ENCODE results near the gene SLC16A11. TPM values are rescaled to one million over a fixed set of nuclear protein-coding genes. Genes with fewer than 3 reads are reported as not detected.

The SLC16A11 gene
- not detected in 5 replicates for total RNA-seq (2022; extraction: Qiagen RNA extraction)

GRCh38 chr17:7043497-7044198 is at the start of gene SLC16A11:
TSS of gene SLC16A11 (minus strand) at chr17:7044092. CDS start at chr17:7043513, 579 bp downstream.

GRCh38 chr17:7079581-7080455 is 35.9 kb upstream of the SLC16A11 start, which contains the start of gene CLEC10A:
TSS of gene CLEC10A (minus strand) at chr17:7080251. CDS start at chr17:7078812, 1,439 bp downstream.

GRCh38 chr17:7035591-7036368 is 8.1 kb downstream of the SLC16A11 start, which contains the start of gene SLC16A13:
TSS of gene SLC16A13 (plus strand) at chr17:7036015. CDS start at chr17:7036383, 368 bp downstream.

GRCh38 chr17:7022781-7023571 is 20.9 kb downstream of the SLC16A11 start, which contains the start of gene BCL6B:
TSS of gene BCL6B (plus strand) at chr17:7023050. CDS start at chr17:7023672, 622 bp downstream.

GRCh38 chr17:6995500-6996255 is 48.2 kb downstream of the SLC16A11 start, which contains the start of gene ALOX12:
TSS of gene ALOX12 (plus strand) at chr17:6996049. CDS start at chr17:6996118, 69 bp downstream.

Other genes with a start within 250 kb of the SLC16A11 start
- gene TEKT1, start 212.4 kb downstream of the SLC16A11 start, total RNA-seq (2022; extraction: Qiagen RNA extraction): 0.07 to 0.24 TPM (median 0.18 TPM) in 3 of 5 replicates, not detected in the others
- gene ALOX12, start 48.0 kb downstream of the SLC16A11 start, total RNA-seq (2022; extraction: Qiagen RNA extraction): not detected in 5 replicates
- 448 to 548 TPM (median 468 TPM) in 5 replicates for gene RNASEK, start 31.5 kb downstream of the SLC16A11 start, total RNA-seq (2022; extraction: Qiagen RNA extraction)
- not detected in 5 replicates for gene BCL6B, start 21.0 kb downstream of the SLC16A11 start, total RNA-seq (2022; extraction: Qiagen RNA extraction)
- gene SLC16A13, start 8.1 kb downstream of the SLC16A11 start, total RNA-seq (2022; extraction: Qiagen RNA extraction): 9.2 to 12.9 TPM (median 11.3 TPM) in 5 replicates
- gene CLEC10A, start 36.2 kb upstream of the SLC16A11 start, total RNA-seq (2022; extraction: Qiagen RNA extraction): not detected in 5 replicates
- gene ASGR2, start 70.7 kb upstream of the SLC16A11 start, total RNA-seq (2022; extraction: Qiagen RNA extraction): 0.14 TPM in 1 of 5 replicates, not detected in the others
- gene ASGR1, start 135.3 kb upstream of the SLC16A11 start, total RNA-seq (2022; extraction: Qiagen RNA extraction): 0.59 to 1.4 TPM (median 1.2 TPM) in 5 replicates
- gene DLG4, start 175.7 kb upstream of the SLC16A11 start, total RNA-seq (2022; extraction: Qiagen RNA extraction): 6.8 to 9.8 TPM (median 8.2 TPM) in 5 replicates
- 308 to 483 TPM (median 455 TPM) in 5 replicates for gene ACADVL, start 175.8 kb upstream of the SLC16A11 start, total RNA-seq (2022; extraction: Qiagen RNA extraction)
- 30.7 to 43.1 TPM (median 40.7 TPM) in 5 replicates for gene DVL2, start 190.4 kb upstream of the SLC16A11 start, total RNA-seq (2022; extraction: Qiagen RNA extraction)
- 82.4 to 100 TPM (median 91.5 TPM) in 5 replicates for gene PHF23, start 195.4 kb upstream of the SLC16A11 start, total RNA-seq (2022; extraction: Qiagen RNA extraction)
- gene GABARAP, start 198.4 kb upstream of the SLC16A11 start, total RNA-seq (2022; extraction: Qiagen RNA extraction): 645 to 806 TPM (median 682 TPM) in 5 replicates
- gene CTDNEP1, start 207.6 kb upstream of the SLC16A11 start, total RNA-seq (2022; extraction: Qiagen RNA extraction): 221 to 239 TPM (median 226 TPM) in 5 replicates
- gene ELP5, start 208.1 kb upstream of the SLC16A11 start, total RNA-seq (2022; extraction: Qiagen RNA extraction): 121 to 141 TPM (median 127 TPM) in 5 replicates
- gene CLDN7, start 218.4 kb upstream of the SLC16A11 start, total RNA-seq (2022; extraction: Qiagen RNA extraction): 0.84 to 1.2 TPM (median 0.97 TPM) in 5 replicates
- gene SLC2A4, start 237.6 kb upstream of the SLC16A11 start, total RNA-seq (2022; extraction: Qiagen RNA extraction): 0.15 to 0.27 TPM (median 0.26 TPM) in 5 replicates